HCT116 (cell line): ENCODE measurements around the gene PA2G4. TPM values are rescaled to one million over a fixed set of nuclear protein-coding genes. Genes with fewer than 3 reads are reported as not detected.
A peak's percentile ranks its signal among the peaks of the same experiment; 100 is the strongest.

Experiments
- ATAC-seq: fragments of 200-7000 bp; cut with Tn5 transposase; 2 replicates; pipeline ENCODE4 v1.9.1; 2020; ENCODE audit warnings: mild to moderate bottlenecking, moderate library complexity
- BruUV-seq: library from RNA; stranded (reverse); fragments of 400-500 nt; replicated peaks from 2 replicates; lab custom pipeline; 2021; lab: Mats Ljungman, UMichigan
- CTCF ChIA-PET: fragments of 300-600 bp; sonication (Branson Sonifier 250); formaldehyde crosslinking; loops from one replicate; lab custom pipeline; 2021; ENCODE audit warnings: antibody characterized with exemption; lab: Charles Lee
- POLR2A ChIA-PET: fragments of 300-600, 350-600 bp; sonication (Branson Sonifier 250); formaldehyde crosslinking; loops from one replicate; lab custom pipeline; 2021; ENCODE audit warnings: antibody characterized with exemption; lab: Charles Lee
- RAD21 ChIA-PET, 2 experiments: fragments of 300-600 bp; sonication (Branson Sonifier 250); formaldehyde crosslinking; loops; one replicate each; lab custom pipeline; 2023; ENCODE audit warnings: low total read pairs in 2 of 2; ENCODE audit not compliant: uncharacterized antibody in 2 of 2, unreplicated experiment in 2 of 2, low non-redundant PET in 1 of 2; lab: Charles Lee
- DNase-seq: peaks from one replicate; pipeline ENCODE4 v3.0.0-alpha.2; 2010; ENCODE audit warnings: low read depth, low spot score
- H2AFZ ChIP-seq: fragments of 200-600 bp; shearing (Covaris generic), sonication (generic); 2 replicates; pipeline ENCODE4 v1.6.1; 2017; ENCODE audit warnings: low read depth, mixed run types, mixed read lengths, antibody characterized with exemption, low read length; ENCODE audit not compliant: poor library complexity, severe bottlenecking
- H3K27ac ChIP-seq: 2 replicates; pipeline ENCODE4 v1.5.1; 2012; ENCODE audit warnings: low read depth, low read length
- H3K27me3 ChIP-seq: fragments of 200-600 bp; sonication (generic); 2 replicates; pipeline ENCODE4 v1.6.1; 2016; ENCODE audit warnings: mixed run types, low read length, mixed read lengths; ENCODE audit not compliant: insufficient read depth
- H3K36me3 ChIP-seq, 2 experiments: fragments of 200-500 bp in 1 of 2; fragments of 200-600 bp in 1 of 2; sonication (Bioruptor generic) in 1 of 2; sonication (generic) in 1 of 2; 2 replicates each; pipeline versions ENCODE4 v1.5.1 to v1.6.1; 2014 to 2016; ENCODE audit warnings: low read length in 2 of 2, inconsistent platforms in 1 of 2, mixed read lengths in 1 of 2, mixed run types in 1 of 2; ENCODE audit not compliant: insufficient read depth in 2 of 2, control insufficient read depth in 1 of 2
- H3K4me1 ChIP-seq, 2 experiments: fragments of 200-600 bp in 1 of 2; sonication (generic) in 1 of 2; 2 replicates each; pipeline versions ENCODE4 v1.5.1 to v1.6.1; 2012 to 2017; ENCODE audit warnings: low read length in 2 of 2, inconsistent platforms in 1 of 2, mild to moderate bottlenecking in 1 of 2, mixed read lengths in 1 of 2, mixed run types in 1 of 2, moderate library complexity in 1 of 2; ENCODE audit not compliant: insufficient read depth in 2 of 2, control insufficient read depth in 1 of 2
- H3K4me2 ChIP-seq: fragments of 200-600 bp; sonication (generic); 2 replicates; pipeline ENCODE4 v1.6.1; 2017; ENCODE audit warnings: mixed run types, low read length, mixed read lengths
- H3K4me3 ChIP-seq, 2 experiments: fragments of 200-600 bp in 1 of 2; sonication (generic) in 1 of 2; replicated peaks in 1 of 2; 2 replicates each; pipeline ENCODE4 v1.5.1; 2011 to 2016; ENCODE audit warnings: low read length in 2 of 2, control low read depth in 1 of 2, low read depth in 1 of 2, mild to moderate bottlenecking in 1 of 2, mixed read lengths in 1 of 2, mixed run types in 1 of 2
- H3K79me2 ChIP-seq: fragments of 200-600 bp; sonication (generic); 2 replicates; pipeline ENCODE4 v1.6.1; 2017; ENCODE audit warnings: mild to moderate bottlenecking, mixed run types, low read length, moderate library complexity, mixed read lengths; ENCODE audit not compliant: insufficient read depth
- H3K9ac ChIP-seq: fragments of 200-600 bp; sonication (generic); 2 replicates; pipeline ENCODE4 v1.6.1; 2016; ENCODE audit warnings: low read length, mixed read lengths
- H3K9me2 ChIP-seq: fragments of 200-600 bp; sonication (generic), shearing (Covaris generic); 2 replicates; pipeline ENCODE4 v1.6.1; 2017; ENCODE audit warnings: mixed run types, mild to moderate bottlenecking, moderate library complexity; ENCODE audit not compliant: insufficient read depth
- H3K9me3 ChIP-seq, 2 experiments: fragments of 200-500 bp in 1 of 2; fragments of 200-600 bp in 1 of 2; sonication (Bioruptor generic) in 1 of 2; sonication (generic) in 1 of 2; 2 replicates each; pipeline ENCODE4 v1.6.1; 2014 to 2017; ENCODE audit warnings: low read length in 2 of 2, mixed read lengths in 2 of 2, inconsistent platforms in 1 of 2, low read depth in 1 of 2, mild to moderate bottlenecking in 1 of 2, mixed run types in 1 of 2, moderate library complexity in 1 of 2; ENCODE audit not compliant: control insufficient read depth in 1 of 2, insufficient read depth in 1 of 2
- H4K20me1 ChIP-seq: fragments of 200-600 bp; sonication (generic), shearing (Covaris generic); 2 replicates; pipeline ENCODE4 v1.6.1; 2017; ENCODE audit warnings: mixed run types, mild to moderate bottlenecking, moderate library complexity; ENCODE audit not compliant: insufficient read depth
- CEBPB ChIP-seq: IDR thresholded peaks from 2 replicates; pipeline ENCODE4 v1.6.1; 2012; ENCODE audit warnings: low read depth
- EGR1 ChIP-seq: IDR thresholded peaks from 2 replicates; pipeline ENCODE4 v1.6.1; 2012; ENCODE audit warnings: low read depth
- FOSL1 ChIP-seq: IDR thresholded peaks from 2 replicates; pipeline ENCODE4 v1.6.1; 2012; ENCODE audit warnings: low read depth
- JUND ChIP-seq: IDR thresholded peaks from 2 replicates; pipeline ENCODE4 v1.6.1; 2012
- RAD21 ChIP-seq: IDR thresholded peaks from 2 replicates; pipeline ENCODE4 v1.6.1; 2012; ENCODE audit warnings: low read depth, mild to moderate bottlenecking
- YY1 ChIP-seq: IDR thresholded peaks from 2 replicates; pipeline ENCODE4 v1.6.1; 2011; ENCODE audit warnings: low read length, low read depth, moderate library complexity, mild to moderate bottlenecking; ENCODE audit not compliant: insufficient replicate concordance; ENCODE audit errors: extremely low read depth
- ZBTB33 ChIP-seq: IDR thresholded peaks from 2 replicates; pipeline ENCODE4 v1.6.1; 2011; ENCODE audit warnings: mild to moderate bottlenecking, low read length, moderate library complexity; ENCODE audit not compliant: insufficient replicate concordance; ENCODE audit errors: extremely low read depth
- ZFX ChIP-seq: fragments of 450-650 bp; IDR thresholded peaks from 2 replicates; pipeline ENCODE4 v1.6.1; 2017
- ZNF274 ChIP-seq: fragments of 200-500 bp; sonication (Bioruptor generic); IDR thresholded peaks from 2 replicates; pipeline ENCODE4 v1.6.1; 2014; ENCODE audit warnings: mild to moderate bottlenecking, low read depth, low read length, inconsistent platforms
- intact Hi-C: fragments of 100-400 bp; cut with micrococcal nuclease; formaldehyde crosslinking; loops from 2 replicates; pipeline ENCODE4 v1.10.0; 2022
- total RNA-seq: library from RNA; stranded (reverse); gene quantifications from one replicate; pipeline ENCODE4 v1.2.1, GENCODE V29; 2021; ENCODE audit not compliant: unreplicated experiment

Gene PA2G4
- total RNA-seq, 1 experiment from 2014 or later = 302 TPM

- RAD21 ChIA-PET = no interaction called here
- H3K4me3 ChIP-seq = no peak overlapping the region
- H4K20me1 ChIP-seq = no peaks in the 10 kb centered on the region
- H3K9me3 ChIP-seq = no peaks in the 10 kb centered on the region
- no peaks in the 10 kb centered on the region for H3K9me2 ChIP-seq
- CTCF ChIA-PET = interaction anchor here (2.2 kb wide), 1 partner anchor 10 kb away, joined by 5 read pairs; the partner anchor contains the start of gene PA2G4
- POLR2A ChIA-PET = interaction anchor here (1.5 to 2.6 kb wide), 2 partner anchors 10 to 15 kb away, joined by 3 to 16 read pairs; partner anchors contain the start of gene PA2G4
- intact Hi-C loops = loop anchor here (10.0 kb wide), 1 partner anchor 379 kb away; no protein-coding TSS in a partner anchor
- peaks cover 11 to 19% of the 10 kb centered on the region in 2 experiments for H3K4me1 ChIP-seq
- H3K27ac ChIP-seq = peak overlapping the region; percentile 13; the same call in 1 of the 2 replicates
- H3K27me3 ChIP-seq = no peaks in the 10 kb centered on the region
- H3K4me2 ChIP-seq = no peak overlapping the region
- H3K9ac ChIP-seq = 0 out of 2 replicates have a peak overlapping the region, but pooled peaks have one; percentile 1
- no peak for TF ChIP-seq ZBTB33
- TF ChIP-seq EGR1 = no peak
- no peak for TF ChIP-seq ZFX
- no peak for TF ChIP-seq JUND
- TF ChIP-seq ZNF274 = no peak
- no peak for TF ChIP-seq FOSL1
- TF ChIP-seq CEBPB = no peak
- no peak for TF ChIP-seq RAD21
- no peak for TF ChIP-seq YY1
- TF ChIP-seq, all 23 proteins: peak for 0
- BruUV-seq = no TSS peak
- DNase-seq (no peak), ATAC-seq (no peak)
- H2AFZ ChIP-seq = no peak overlapping the region
- peaks cover 33% of the 10 kb centered on the region for H3K79me2 ChIP-seq
- peaks cover 30 to 50% of the 10 kb centered on the region in 2 experiments for H3K36me3 ChIP-seq
Observed at GRCh38 chr12:56114084-56114483, 9.7 kb downstream of the PA2G4 start.
